AG10803 (cell line): ENCODE data around the gene ITPKA.

Experiments
- DNase-seq: peaks from one replicate; pipeline ENCODE4 v3.0.0; 2010; ENCODE audit warnings: low read depth
- H3K4me3 ChIP-seq: 2 replicates; pipeline ENCODE4 v1.5.1; 2011; ENCODE audit warnings: mild to moderate bottlenecking, low read length, control low read depth
- TF ChIP-seq, protein P1 (sequence below): conservative IDR thresholded peaks from 2 replicates; pipeline ENCODE4 v1.5.1; 2011; ENCODE audit warnings: mild to moderate bottlenecking, low read length, control low read depth, inconsistent platforms

ITPKA gene

DNA sequence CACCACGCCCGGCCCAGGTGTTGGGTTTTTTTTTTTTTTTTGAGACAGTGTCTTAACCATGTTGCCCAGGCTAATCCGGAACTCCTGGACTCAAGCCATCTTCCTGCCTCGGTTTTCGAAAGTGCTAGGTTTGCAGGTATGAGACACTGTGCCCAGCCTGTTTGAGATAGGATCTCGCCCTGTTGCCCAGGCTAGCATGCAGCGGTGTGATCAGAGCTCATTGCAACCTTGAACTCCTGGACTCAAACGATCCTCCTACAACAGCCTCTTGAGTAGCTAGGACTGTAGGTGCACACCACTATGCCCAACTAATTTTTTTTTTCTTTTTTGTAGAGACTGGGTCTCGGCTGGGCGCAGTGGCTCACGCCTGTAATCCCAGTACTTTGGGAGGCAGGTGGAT, 20.3 kb upstream of the ITPKA start:
- DNase-seq: no peak
- no peak overlapping the region for H3K4me3 ChIP-seq
- TF ChIP-seq, protein P1, sequence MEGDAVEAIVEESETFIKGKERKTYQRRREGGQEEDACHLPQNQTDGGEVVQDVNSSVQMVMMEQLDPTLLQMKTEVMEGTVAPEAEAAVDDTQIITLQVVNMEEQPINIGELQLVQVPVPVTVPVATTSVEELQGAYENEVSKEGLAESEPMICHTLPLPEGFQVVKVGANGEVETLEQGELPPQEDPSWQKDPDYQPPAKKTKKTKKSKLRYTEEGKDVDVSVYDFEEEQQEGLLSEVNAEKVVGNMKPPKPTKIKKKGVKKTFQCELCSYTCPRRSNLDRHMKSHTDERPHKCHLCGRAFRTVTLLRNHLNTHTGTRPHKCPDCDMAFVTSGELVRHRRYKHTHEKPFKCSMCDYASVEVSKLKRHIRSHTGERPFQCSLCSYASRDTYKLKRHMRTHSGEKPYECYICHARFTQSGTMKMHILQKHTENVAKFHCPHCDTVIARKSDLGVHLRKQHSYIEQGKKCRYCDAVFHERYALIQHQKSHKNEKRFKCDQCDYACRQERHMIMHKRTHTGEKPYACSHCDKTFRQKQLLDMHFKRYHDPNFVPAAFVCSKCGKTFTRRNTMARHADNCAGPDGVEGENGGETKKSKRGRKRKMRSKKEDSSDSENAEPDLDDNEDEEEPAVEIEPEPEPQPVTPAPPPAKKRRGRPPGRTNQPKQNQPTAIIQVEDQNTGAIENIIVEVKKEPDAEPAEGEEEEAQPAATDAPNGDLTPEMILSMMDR: no peak

DNA sequence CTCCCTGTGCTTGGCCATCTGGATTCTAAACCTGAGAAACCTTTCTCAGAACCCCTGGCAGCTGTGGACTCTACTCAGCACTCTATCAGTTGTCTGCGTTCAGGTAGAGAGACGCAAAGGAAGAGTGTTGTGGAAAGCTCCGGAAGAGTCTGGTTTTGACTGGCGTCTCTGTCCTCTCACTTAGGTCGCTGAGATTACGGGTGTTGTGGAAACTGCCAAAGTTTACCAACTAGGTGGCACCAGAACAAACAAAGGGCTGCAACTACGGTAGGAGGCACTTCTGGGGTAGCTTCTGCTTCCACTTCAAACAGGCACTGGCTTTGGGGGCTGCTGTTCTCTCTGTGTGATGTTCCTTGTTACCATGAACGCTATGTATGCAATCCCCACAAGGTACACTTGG, 19.2 kb upstream of the ITPKA start:
- no peak for DNase-seq
- TF ChIP-seq, protein P1: no peak
- H3K4me3 ChIP-seq: no peak overlapping the region

DNA sequence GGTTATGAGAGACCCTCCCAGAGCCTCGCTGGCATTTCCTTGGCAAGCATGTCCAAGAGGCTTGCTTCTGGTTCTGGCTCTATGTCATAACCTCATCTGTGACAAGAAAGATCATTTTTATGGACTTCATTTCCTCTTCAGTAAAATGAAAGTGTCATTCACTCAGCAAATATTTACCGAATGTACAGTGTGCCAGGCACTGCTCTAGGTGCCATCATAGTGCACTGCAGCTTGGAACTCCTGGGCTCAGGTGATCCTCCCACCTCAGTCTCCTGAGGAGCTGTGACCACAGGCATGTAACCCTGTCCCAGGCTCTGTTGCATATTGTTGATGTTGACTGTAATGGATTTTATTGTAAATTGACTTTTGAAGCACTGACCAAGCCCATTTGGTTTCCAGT, 18.7 kb upstream of the ITPKA start:
- H3K4me3 ChIP-seq: no peak overlapping the region
- DNase-seq: no peak
- TF ChIP-seq, protein P1: no peak

DNA sequence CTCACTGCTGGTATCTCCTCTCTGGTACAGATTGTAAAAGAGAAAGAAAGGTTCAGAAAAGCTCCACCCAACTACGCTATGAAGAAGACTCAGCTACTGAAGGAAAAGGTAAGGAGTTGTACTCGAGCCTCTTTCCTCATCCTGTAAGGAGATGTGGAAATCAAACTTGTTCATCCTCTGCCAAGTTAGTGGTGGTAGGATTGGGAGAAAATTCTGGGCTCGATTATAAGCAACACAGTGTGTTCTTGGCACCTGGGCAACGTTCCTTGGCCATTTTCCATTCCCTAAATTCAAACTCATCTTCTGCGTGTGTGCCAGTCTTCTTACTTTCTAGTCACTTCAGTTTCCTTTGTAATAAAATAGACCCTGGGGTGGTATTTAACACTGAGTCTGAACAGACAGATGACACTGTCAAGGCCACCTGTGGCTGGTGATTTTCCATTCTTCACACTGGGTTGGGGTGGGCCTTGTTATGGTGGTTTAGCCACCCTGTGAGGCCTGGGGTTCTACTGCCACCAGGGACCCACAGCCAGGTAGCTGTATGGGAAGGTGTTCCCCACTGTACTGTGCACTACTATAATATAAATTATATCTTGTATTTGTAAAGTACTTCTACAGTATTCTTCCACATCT, 17.1 kb upstream of the ITPKA start:
- DNase-seq: peak; percentile 54
- no peak overlapping the region for H3K4me3 ChIP-seq
- TF ChIP-seq, protein P1: no peak

DNA sequence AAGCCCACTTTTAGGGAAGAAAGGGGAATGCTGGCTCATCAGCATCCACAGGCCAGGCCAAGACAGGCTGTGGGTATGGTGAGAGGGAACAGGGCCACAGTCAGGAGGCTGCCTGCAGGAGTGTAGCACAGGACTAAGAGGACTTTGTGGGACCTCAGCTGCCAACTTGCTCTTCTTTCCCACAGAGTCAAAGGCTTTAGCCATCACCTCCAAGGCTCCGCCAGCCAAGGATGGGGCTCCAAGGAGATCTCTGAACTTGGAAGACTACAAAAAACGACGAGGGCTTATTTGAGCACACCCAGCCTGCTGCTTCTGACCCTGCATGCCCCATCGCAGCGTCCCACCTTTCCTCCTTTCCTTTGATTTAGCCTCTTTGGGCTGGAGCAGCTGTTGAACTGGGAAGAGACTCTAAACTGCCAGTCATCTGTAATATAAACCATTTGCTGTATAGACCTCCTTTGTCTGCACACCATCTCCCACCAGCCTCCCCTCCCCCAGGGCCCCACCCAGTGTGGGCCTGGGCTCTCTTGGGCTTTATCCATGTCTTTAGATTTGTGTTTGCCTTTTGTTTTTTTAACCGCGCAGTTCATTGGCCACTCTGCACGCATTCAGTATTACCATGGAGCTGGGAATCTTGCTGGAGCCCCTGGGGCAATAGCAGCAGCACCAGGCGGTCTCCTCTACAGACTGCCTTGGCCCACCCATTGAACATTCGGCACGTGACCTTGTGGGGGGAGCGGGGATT, 13.1 kb upstream of the ITPKA start:
- TF ChIP-seq, protein P1: no peak
- no peak for DNase-seq
- no peak overlapping the region for H3K4me3 ChIP-seq

DNA sequence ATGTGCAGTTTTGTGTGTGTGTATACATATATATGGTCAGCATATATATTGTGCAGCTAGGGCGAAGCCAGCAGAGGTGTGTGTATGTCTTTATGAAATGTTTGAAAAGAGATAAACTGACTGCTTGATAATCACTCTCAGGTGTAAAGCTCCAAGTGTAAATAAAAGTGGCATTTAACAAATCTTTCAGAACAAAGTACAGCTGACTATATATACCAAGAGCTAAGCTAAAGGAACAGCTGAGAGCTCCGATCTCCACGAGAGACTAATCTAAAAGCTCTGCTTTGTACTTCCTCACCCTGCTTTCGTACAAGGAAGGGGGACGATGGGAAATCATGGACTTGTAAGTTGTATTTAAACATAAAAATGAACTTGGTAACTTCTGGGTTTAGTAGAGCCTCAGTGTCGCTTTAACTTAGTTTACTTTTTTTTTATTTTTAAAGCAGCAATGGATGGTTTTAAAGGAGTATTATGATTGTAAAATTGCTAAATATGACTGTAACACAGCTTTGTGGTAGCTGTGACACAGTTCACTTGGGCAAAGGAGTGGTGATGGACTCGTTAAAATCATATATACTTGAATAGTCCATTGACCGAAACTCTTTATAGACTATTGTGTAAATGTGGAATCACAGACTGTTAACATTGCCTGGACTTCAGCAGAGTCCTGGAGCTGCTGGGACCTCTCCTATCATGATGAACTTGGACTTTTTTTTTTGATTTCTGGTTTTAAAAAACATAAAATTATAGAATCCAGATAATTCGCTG, 11.4 kb upstream of the ITPKA start:
- no peak overlapping the region for H3K4me3 ChIP-seq
- DNase-seq: no peak
- TF ChIP-seq, protein P1: no peak
